NT2/D1 (cell line): ENCODE measurements around the gene CCR7.

ENCODE experiments used
- DNase-seq: peaks from one replicate; pipeline ENCODE4 v3.0.0-alpha.2; 2011; ENCODE audit warnings: low read depth, low spot score
- H3K27me3 ChIP-seq: 2 replicates; pipeline ENCODE4 v1.6.0; 2011; ENCODE audit warnings: mild to moderate bottlenecking; ENCODE audit not compliant: insufficient read length, insufficient read depth
- H3K36me3 ChIP-seq: 2 replicates; pipeline ENCODE4 v1.6.1; 2011; ENCODE audit warnings: mild to moderate bottlenecking, low read length, mixed read lengths; ENCODE audit not compliant: insufficient read depth, insufficient read length
- H3K4me1 ChIP-seq: 2 replicates; pipeline ENCODE4 v1.5.1; 2011; ENCODE audit not compliant: insufficient read depth, insufficient read length
- H3K4me3 ChIP-seq: 2 replicates; pipeline ENCODE4 v1.5.1; 2011; ENCODE audit warnings: low read depth; ENCODE audit not compliant: insufficient read length
- H3K9ac ChIP-seq: 2 replicates; pipeline ENCODE4 v1.6.0; 2011; ENCODE audit warnings: low read depth; ENCODE audit not compliant: insufficient read length
- H3K9me3 ChIP-seq: 2 replicates; pipeline ENCODE4 v1.5.1; 2011; ENCODE audit warnings: mild to moderate bottlenecking, low read length; ENCODE audit not compliant: insufficient read depth
- SUZ12 ChIP-seq: IDR thresholded peaks from 2 replicates; pipeline ENCODE4 v1.6.1; 2011; ENCODE audit not compliant: insufficient read length, insufficient read depth; ENCODE audit errors: extremely low read depth
- YY1 ChIP-seq: IDR thresholded peaks from 2 replicates; pipeline ENCODE4 v1.6.1; 2011; ENCODE audit not compliant: insufficient read length, insufficient read depth
- ZNF274 ChIP-seq: IDR thresholded peaks from 2 replicates; pipeline ENCODE4 v1.6.1; 2011; ENCODE audit warnings: mild to moderate bottlenecking, low read depth, low read length

CCR7 gene

DNA sequence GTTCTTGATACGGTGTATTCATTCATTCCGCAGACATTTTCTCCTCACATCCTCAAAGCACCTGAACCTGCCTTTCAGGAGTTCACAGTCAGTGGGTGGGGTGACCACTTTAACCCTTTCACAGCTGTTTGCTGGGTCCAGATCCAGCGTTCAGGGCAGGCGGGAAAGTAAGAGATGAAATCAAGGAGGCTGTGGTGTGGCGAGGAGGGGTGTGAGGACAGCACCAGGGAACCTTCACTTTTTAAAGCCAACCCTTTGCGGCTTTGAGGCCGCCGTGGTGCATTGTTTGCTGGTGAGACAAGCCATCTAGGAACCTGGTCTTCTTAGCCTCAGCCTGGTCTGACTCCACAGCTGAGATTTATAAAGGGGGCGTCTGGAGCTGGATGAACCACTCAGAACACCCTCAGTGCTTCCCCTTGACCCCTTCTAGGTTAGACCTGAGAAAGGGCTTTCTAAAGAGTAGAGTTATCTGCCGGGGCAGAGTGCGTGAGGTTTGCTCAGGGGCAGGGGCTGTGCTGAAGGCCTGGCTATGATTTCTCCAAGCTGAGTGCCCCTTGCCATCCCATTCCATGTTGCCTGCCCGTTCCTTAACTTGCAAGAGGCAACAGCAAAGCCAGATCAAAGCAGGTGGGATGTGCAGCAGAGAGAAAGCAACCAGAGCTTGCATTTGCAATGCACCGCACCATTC is 933 bp downstream of the CCR7 start:
- Histone ChIP-seq H3K4me1 (peaks cover 5% of the 10 kb centered on the region), H3K4me3 (no peak overlapping the region), H3K9me3 (peaks cover 23% of the 10 kb centered on the region), H3K9ac (no peak overlapping the region), H3K27me3 (no peaks in the 10 kb centered on the region), H3K36me3 (no peaks in the 10 kb centered on the region)
- TF ChIP-seq ZNF274 (no peak), SUZ12 (no peak), YY1 (no peak)
- no peak for DNase-seq

DNA sequence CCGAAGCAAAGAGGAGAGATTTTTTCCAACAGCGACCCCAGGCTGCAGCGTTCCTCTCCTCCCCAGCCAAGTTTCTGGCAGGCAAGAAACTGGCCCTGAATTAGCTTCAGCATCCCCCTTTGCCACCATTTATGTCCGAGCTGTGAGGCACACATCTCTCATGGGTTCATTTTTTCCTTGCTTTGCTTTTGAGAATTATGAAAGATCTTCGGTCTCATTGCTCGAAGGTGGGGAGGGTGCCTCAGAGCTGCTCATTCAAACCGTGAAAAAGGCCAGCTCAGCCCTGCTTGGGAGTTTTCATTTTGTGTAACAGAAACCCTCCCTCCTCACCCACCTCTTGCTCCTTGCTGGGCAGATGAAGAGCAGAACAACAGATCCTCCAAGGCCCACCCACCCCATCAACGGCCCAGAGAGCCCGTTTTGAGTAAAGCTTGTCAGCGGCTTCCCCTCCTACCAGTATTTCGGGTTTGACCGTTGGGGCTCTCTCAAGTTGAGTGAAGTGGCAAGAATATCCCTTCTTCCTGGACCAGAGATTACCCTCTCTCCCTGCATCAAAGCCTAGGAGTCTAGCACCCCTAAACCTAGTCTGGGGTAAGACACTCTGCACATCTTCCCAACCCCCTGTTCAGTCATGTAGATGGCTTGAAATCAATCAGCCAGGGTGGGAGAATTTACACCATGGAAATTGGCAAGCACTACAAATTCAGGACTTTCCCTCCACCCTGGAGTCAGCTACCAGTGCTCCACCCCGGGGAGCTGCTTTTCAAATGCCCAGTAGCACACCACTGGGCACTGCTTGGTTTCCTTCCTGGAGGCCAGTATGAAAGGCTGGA is 1.8 kb downstream of the CCR7 start:
- Histone ChIP-seq H3K9ac (no peak overlapping the region), H3K4me3 (no peak overlapping the region), H3K27me3 (no peaks in the 10 kb centered on the region), H3K4me1 (peaks cover 6% of the 10 kb centered on the region), H3K36me3 (no peaks in the 10 kb centered on the region), H3K9me3 (peaks cover 22% of the 10 kb centered on the region)
- TF ChIP-seq ZNF274 (no peak), SUZ12 (no peak), YY1 (no peak)
- no peak for DNase-seq

DNA sequence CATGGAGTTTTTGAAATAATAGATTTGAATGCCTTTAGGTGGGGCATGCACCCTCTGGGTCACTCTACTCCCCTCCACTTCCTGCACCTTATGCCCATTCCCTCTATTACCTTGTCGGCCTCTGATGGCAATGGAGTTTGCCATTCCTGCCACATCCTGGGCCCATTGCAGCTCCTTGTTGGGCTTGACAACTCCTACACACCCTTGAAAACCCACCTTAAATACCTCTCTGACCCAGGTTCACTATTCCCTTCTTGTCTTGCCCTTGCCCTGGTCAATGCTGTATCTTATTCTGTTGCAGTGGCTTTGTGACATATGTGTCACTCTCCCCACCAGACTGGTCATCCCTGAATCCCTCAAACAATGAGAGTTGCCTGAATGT is 2.4 kb downstream of the CCR7 start:
- Histone ChIP-seq H3K9me3 (peaks cover 16% of the 10 kb centered on the region), H3K4me1 (peaks cover 6% of the 10 kb centered on the region), H3K9ac (no peak overlapping the region), H3K4me3 (no peak overlapping the region), H3K27me3 (no peaks in the 10 kb centered on the region), H3K36me3 (no peaks in the 10 kb centered on the region)
- DNase-seq = no peak
- TF ChIP-seq SUZ12 (no peak), YY1 (no peak)

DNA sequence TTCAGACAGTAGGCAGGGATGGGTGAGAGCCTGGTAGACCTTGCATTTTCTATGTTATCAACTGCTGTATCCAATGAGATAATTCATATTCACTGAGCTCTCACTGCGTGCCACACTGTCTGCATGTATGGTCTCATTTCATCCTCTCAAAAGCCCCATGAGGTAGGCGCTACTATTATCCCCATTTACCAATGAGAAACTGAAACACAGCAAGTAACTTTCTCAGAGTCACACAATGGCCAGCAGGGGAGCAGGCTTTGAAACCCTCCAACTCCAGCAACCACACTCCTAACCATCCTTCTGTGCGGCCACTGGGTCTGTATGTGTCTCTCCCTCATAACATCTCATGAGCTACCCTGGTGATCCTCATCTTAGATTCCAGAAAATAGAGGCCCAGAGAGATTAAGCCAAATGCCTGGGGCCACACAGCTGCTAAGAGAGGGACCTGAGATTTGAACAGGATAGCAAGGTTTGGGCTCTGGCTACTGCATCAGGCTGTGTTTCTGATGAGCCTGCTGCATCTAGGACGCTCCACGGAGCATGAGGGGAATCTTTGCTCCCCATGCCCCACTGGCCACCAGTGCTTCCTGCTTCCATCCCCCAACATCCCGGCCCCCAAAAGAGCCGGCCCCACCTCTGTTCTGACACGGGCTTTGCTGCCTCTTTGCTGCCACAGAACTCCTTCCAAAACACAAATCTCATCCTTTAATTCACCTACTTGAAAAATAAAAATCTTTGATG is 3.2 kb downstream of the CCR7 start:
- no peak overlapping the region for H3K4me3 ChIP-seq
- no peaks in the 10 kb centered on the region for H3K27me3 ChIP-seq

DNA sequence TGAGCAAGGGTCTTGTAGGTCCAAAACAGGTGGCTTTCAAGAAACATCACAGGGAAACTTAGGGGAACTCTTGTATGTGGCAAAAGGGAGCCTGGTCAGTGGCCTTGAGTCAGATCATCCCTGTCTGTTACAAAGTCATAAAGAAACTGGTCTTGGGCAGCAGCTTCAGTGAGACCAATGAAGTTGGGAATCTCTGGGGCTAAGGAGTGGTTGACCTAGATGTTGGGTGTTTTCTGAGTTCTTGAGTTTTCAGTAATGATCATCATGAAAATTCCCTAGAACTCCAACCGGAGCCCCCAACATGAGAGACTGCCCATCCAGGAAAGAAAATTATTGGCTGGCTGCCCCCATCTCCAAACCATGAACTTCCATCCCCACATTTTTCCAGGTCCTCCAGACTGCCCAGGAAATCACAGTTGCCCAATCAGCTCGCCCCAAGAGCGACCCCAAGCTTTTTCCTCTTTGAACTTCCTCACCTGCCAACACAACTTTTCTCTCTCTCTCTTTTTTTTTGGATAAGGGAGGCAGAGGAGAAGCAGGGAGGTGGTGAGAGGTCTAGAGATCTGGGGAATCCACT is 3.9 kb downstream of the CCR7 start:
- H3K4me1 ChIP-seq = peaks cover 11% of the 10 kb centered on the region
- H3K4me3 ChIP-seq = no peak overlapping the region
- no peak overlapping the region for H3K9ac ChIP-seq
- no peaks in the 10 kb centered on the region for H3K27me3 ChIP-seq
- peaks cover 1% of the 10 kb centered on the region; the same call in 1 of the 2 replicates for H3K9me3 ChIP-seq
- DNase-seq = no peak
- TF ChIP-seq SUZ12 (no peak), YY1 (no peak), ZNF274 (no peak)
- no peaks in the 10 kb centered on the region for H3K36me3 ChIP-seq

More for the DNA sequence above, 3.2 kb downstream of the CCR7 start:
- no peak overlapping the region for H3K9ac ChIP-seq
- TF ChIP-seq ZNF274 (no peak), SUZ12 (no peak), YY1 (no peak)
- no peaks in the 10 kb centered on the region for H3K36me3 ChIP-seq
- no peak for DNase-seq
- H3K4me1 ChIP-seq = peaks cover 7% of the 10 kb centered on the region
- peaks cover 8% of the 10 kb centered on the region; the same call in 1 of the 2 replicates for H3K9me3 ChIP-seq

DNA sequence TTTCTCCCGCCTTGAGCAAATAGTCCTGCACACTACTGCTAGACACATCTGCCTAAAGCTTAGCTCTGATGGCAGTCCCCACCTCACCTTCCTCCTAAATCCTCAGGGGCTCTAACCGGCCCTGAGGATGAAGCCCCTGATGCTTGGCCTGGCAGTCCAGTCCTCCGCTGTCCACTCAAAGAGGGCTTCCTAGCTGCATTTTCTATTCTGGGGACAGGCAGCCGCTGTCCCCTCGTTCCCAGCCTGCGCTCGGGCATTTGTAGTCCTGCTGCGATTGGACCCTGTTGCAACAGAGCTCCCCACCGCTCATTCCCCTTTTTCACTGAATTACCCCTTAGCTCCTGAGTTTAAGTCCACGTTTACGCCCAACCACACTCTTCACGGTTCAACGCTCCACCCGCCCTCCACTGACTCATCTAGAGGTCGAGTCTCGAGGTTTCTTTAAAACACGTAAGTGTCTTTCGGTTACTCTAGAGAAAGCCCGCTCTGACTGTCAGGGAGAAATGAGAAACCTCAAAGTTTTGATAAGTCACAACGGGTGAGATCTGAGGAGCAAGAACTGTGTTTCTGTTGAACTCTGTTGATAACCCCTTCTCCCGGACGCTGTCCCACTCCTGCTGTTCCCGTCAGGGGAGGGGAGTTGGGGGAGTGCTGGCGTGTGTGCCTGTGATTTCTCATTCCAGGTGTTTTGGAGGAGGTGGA is 4.5 kb downstream of the CCR7 start:
- DNase-seq = no peak
- no peak overlapping the region for H3K4me3 ChIP-seq

More for the DNA sequence above, 4.5 kb downstream of the CCR7 start:
- TF ChIP-seq ZNF274 (no peak), SUZ12 (no peak), YY1 (no peak)
- Histone ChIP-seq H3K4me1 (peaks cover 11% of the 10 kb centered on the region), H3K36me3 (no peaks in the 10 kb centered on the region), H3K9ac (no peak overlapping the region), H3K9me3 (no peaks in the 10 kb centered on the region), H3K27me3 (no peaks in the 10 kb centered on the region)
